NK-92 (cell line): Measurements from ENCODE around the gene CSTA.

Experiments
- DNase-seq: peaks from one replicate; lab custom pipeline; 2025; ENCODE audit not compliant: unreplicated experiment; lab: John Stamatoyannopoulos, UW

CSTA gene

DNA sequence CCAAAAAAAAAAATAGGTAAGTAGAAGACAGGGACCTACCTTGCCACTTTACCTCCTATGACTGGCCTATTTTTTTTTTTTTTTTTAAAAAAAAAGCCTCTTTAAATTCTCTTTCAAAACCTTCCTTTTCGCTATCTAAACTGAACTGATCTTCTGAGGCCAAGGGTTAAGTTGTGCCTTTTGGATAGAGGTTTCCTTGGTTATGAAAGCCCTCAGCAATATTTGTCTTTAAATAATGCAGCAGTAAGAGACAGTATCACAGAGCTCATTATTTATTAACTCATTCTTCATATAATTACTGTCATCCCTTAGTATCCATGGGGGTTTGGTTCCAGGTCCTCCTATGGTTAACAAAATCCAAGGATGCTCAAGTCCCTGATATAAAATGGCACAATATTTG, 49.0 kb downstream of the CSTA start:
- DNase-seq, result no peak

DNA sequence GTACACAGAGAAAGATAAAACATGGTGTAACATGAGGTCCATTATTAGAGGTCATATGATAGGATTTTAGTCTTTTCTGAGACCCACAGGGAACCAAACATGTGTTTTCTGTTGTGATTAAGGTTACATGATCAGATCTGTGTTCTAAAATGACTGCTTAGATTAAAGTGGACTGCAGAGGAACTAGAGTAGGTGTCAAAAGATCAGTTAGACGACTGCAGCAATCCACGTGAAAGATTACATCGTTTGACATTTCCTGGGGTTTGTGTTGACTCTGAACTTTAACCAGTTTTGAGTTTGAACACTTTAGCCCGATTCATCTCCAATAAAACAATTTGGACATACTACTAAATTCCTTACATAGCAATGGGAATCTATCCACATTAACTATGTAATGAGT, 52.9 kb downstream of the CSTA start:
- no peak for DNase-seq

DNA sequence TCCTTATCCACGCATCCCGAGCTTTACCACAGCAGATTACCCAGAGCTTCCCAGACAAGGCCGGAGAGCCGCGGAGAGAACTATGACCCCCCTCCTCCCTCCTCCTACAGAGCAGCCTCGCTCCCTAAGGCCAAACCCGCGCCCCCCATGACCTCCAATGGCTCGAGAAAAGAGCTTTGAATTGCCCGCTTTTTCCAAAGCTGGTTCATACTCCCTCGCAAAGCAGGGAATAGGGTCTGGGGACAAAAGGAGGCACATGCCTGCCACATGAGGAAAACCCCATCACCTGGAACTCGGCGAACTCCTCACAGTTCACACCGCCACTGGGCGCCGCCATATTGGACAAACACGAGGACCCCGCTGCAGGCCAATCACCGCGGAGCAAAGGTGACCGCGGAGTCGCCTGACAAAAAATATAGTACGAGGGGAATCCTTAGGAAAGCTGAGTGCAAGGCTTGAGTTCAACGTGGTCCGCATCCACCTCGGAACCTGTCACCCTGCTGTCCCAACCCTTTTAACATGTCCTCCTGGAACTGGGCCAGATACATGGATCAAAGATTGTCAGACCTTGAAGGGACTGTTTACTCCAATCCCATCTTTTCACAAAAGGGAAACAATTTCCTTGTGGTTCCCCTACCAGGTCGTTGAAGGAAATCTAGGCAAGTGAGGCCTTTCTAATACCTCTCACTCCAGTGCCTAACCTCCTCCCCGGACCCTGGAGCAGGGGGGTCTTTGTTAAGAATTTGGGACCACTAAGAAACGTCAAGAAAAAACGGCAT, 58.0 kb downstream of the CSTA start, which contains the start of gene MIX23:
Gene MIX23 (minus strand): TSS at position 344 of the 779 bp plus-strand sequence. CDS start 7 bp downstream, at position 337.
- DNase-seq, result peak; percentile 11

DNA sequence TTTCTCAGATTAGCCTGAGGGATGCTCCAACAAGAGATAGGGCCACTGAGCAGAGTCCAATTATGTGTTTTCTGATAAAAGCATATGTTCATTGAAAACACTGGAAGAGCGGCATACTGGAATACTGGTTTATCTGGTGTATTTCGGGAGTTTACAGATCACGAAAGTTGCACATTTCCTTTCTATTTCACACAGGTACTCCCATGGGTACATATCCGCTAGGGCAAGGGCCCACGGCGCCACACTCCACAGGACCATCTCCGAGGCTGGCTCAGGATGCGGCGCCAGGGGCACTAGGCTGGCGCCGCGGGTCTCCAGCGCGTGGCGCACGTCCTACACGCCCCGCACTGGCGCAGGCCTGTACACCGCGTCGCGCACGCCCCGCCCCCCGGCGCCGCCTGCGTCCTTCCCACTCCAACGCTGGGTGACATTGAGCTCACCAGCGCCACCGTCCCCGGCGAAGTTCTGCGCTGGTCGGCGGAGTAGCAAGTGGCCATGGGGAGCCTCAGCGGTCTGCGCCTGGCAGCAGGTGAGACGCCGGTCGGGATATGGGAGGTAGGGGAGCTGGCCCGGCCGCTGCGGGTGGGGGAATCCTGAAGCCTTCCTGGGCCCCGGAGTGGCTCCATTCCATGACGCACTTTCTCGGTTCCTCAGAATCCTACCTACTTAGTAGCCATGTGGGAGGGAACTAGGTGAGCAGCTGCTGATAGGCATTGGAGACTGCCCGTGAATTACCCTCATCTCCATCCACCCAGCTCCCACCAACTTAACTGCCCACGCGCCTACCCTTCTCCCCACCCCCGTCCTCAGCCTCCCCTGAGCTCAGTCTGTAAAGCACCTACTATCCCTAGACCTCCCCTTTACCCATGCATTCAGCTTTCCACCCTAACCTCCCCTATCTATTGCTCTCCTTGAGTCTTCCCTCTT, 59.0 kb downstream of the CSTA start, which contains the start of gene FAM162A:
Gene FAM162A (plus strand): TSS at position 412 of the 927 bp plus-strand sequence. CDS start 84 bp downstream, at position 496.
- DNase-seq, result peak; percentile 44

DNA sequence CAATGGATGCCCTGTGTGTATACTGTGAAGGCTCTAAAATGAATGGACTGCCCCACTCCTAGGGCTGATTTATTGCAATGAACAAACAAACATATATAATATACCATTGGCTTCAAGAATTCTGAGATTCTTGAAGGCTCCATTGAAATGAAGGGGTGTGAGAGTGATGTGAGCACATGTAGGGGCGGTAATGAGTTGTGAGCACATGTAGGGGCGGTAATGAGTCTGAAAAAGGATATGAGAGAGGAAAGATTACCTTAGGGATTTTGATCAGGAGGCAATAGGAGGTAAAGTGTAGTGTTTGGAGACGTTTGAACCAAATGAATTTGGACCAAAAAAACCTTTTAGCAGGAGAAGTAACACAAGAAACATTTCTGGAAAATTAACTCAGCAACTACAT, 62.7 kb downstream of the CSTA start:
- DNase-seq, result no peak

DNA sequence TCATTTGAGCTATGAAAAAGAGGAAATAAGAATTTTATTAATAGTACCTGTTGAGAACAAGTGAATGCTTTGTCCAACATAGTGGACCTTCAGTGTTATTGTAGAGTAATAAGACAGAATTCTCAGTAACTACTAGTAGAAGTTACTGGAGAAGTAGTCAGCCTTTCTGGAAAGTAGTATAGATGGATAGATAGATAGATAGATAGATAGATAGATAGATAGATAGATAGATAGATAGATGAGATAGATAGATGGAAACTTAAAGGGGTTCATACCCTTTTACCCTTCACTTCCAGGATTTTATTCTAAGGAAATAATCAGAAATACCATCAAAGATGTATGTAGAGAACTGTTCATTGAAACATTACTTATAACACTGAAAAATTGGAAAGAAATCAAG, 64.1 kb downstream of the CSTA start:
- no peak for DNase-seq

DNA sequence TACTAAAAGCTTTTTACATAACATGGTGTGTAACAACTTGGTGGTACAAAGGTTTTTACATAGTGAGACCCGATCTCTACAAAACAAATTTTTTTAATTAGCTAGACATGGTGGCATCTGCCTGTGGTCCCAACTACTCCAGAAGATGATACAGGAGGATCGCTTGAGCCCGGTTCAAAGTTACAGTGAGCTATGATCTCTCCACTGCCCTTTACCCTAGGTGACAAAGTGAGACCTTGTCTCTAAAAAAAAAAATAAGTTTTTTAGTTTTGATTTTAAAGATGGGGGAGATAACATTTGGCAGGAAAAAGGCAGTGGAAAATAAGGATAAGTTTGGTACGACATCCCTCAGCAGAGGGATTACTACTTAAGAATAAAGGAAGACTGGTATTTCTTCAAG, 64.8 kb downstream of the CSTA start:
- DNase-seq, result no peak

DNA sequence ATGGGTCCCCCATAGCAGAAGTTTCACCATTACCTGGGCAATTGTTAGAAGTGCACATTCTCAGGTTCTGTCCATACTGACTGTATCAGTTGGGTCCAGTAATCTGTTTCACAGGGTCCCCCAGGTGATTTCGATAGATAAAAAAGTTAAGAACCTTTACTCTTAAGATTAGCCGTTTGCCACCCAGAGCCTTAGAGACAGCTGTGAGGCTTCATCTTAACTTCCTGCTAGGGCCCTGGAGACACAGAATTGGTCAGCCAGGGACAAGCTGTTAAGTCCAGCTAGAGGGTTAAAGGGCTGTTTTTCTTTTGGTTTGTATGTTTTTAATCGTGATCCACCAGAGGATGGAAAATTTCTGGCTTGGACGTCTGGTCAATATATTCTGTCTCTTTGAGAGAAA, 65.6 kb downstream of the CSTA start:
- no peak for DNase-seq
